NAMALWA (cell line): ENCODE data around the gene SENP8.

Experiments used
- DNase-seq: peaks from one replicate; pipeline ENCODE4 v3.0.0-alpha.2; 2015; ENCODE audit warnings: low spot score

Gene SENP8

GRCh38 chr15:72175186-72176044 lies 57.2 kb downstream of the SENP8 start:
- no peak for DNase-seq

GRCh38 chr15:72176159-72176558 lies 58.0 kb downstream of the SENP8 start:
- DNase-seq, result no peak

- DNase-seq, result no peak
Observed at GRCh38 chr15:72176743-72177142, 58.5 kb downstream of the SENP8 start.

DNA sequence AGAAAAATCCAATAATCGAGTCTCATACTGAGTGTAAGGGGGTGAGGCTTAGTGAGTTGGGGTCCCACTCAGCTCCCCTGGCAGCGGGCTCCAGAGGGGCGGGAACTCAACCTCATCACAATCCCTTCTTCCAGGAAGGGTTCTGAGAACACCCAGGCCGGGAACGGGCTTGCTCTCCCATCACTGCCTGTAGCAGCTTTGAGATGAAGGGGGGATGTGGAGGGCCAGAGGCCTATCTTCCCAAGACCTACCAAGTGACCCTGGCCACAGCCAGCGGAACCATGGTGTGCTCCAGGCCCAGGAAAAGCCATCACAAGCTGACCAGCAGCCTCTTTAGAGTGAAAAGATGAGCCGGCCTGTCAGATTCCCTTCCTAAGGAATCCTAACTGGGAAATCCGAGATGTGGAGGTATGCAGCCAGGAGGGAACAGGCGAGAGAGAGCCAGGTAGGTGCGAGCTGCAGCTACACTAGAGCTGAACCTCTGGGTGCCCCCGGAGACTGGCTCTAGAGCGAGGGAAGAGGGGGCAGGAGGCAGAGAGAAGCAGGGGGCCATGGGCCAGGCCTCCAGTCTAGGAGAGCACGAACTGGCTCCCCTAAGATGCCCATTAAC lies 60.9 kb downstream of the SENP8 start:
- no peak for DNase-seq

DNA sequence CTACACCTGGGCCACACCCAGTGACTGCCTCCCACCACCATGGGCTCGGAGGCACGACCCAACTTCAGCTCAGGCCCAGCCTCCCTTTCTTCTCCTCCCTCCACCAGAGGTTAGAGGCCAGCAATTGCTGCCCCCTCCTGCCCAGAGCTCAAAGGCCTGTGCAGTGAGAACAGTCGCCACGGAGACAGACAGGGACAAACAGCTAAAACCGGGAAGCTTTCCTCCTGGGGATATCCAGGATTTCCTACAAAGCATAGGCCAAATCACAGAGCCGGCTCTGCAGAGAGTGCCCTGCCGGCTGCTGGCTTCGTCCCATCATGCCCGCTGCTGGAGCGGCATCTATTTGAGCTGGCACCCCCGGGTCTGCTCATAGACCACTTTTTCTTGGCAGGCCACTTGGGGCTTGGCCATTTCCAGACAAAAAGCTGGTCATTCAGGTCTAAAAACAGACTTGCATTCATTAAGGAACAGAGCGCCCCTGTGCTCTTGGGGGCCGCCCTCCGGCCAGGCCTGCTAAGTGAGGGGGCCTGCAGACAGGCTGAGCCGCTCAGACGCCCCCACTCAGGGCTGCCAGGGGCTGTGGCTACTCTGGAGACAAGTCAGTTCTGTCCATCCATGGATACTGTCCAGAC lies 61.9 kb downstream of the SENP8 start:
- no peak for DNase-seq

DNA sequence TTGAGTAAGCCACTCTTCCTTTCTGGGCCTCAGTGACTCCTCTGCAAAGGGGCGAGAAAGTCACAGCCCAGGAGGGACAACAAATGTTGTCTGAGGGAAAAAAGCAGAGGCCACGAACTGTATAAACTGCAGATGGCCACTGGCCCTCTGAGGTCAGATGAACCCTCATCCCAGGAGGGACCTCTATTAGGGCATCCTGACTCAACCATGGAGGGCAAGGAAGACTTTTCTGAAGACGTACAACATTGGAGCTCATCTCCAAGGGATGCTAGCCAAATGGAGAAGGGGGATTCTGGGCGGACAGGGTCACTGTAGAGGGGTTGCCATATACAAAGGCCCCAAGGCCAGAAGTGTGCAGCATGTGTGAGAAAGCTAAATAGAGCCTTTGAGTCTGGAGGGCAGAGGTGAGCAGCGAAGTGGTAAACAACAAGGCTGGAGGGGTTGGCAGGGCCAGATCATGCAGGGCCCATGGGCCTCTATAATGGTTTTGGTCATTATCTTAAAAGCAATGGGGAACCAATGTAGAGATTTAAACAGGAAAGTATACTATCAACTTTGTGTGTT lies 62.6 kb downstream of the SENP8 start:
- DNase-seq, result no peak

DNA sequence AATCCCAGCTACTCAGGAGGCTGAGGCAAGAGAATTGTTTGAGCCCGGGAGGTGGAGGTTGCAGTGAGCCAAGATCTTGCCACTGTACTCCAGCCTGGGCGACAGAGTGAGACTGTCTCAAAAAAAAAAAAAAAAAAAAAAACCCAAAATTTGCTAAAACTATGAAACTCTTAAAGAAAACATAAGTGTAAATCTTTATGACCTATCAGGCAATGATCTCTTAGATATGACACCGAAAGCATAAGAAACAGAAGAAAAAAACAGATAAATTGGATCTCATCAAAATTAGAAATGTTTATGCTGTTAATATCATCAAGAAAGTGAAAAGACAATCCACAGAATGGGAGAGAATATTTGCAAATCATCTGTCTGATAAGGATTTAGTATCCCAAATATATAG lies 64.0 kb downstream of the SENP8 start:
- no peak for DNase-seq

GRCh38 chr15:72182673-72183072 lies 64.5 kb downstream of the SENP8 start:
- no peak for DNase-seq

GRCh38 chr15:72183781-72184164 lies 65.6 kb downstream of the SENP8 start:
- no peak for DNase-seq

DNA sequence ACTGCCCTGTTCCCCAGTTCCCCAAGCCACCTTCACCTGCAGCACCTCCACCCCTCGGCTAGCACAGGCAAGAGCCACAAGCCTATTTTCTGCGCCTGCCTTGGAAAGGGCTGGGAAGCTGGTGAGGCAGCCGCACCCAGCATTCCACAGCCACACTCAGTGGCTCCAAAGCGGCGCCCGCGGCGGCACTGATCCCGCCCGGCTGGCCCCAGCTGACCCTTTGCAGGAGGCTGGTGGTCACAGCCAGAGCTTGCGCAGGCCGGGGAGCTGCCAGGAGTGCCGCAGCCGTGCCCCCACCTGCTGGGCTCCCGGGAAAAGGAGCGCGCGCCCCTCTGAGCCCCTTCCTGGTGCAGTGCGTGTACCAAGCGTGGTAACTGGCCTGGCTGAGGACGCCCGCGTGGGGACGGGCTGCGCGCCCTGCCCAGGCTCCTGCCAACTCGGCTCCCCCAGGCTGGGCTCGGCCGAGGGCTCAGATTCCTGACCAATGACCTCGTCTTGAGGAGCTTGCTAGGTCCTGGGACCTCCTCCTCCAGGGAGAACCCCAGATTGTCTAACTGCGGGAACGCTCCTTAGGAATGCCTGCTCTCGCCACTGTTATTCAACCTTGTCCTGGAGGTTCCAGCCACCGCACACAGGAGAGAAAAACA lies 66.1 kb downstream of the SENP8 start:
- DNase-seq, result no peak

DNA sequence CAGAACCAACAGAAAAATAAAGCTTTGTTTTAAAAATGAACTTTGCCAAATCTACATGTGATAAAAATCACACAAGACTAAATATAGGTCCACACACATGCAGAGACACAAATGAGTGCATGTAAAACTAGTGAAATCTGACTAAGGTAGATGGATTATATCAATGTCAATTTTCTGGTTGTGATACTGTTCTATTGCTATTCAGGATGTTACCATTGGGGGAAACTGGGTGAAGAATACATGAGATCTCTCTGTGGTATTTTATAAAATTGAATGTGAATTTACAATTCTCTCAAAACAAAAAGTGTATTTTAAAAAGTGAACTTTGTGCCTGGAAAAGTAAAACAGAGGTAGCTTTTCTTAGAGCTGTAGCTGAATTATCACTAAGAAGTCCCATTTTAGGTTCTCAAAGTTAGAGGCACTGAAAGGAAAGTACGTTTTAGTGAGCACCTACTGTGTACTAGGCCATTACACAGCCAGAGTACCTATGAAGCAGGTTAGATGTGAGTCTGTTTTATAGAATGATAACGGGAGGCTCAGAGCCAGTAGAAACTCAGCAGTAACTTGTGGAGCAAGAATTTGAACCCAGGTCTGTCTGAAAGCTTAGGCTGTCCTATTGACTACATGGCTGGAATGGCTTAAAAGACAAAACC lies 71.2 kb downstream of the SENP8 start:
- no peak for DNase-seq

- no peak for DNase-seq
Observed at GRCh38 chr15:72192416-72192815, 74.2 kb downstream of the SENP8 start.
